ENCODE results near the gene MED17. TPM values are rescaled to one million over a fixed set of nuclear protein-coding genes. Genes with fewer than 3 reads are reported as not detected.

MED17 gene
- total and polyA plus RNA-seq, 10 of the 15 experiments (the other 5 are each of a cell fraction or from before 2014, with no cell fraction given), result 7.3 to 38.7 (median 28.3) TPM

DNA sequence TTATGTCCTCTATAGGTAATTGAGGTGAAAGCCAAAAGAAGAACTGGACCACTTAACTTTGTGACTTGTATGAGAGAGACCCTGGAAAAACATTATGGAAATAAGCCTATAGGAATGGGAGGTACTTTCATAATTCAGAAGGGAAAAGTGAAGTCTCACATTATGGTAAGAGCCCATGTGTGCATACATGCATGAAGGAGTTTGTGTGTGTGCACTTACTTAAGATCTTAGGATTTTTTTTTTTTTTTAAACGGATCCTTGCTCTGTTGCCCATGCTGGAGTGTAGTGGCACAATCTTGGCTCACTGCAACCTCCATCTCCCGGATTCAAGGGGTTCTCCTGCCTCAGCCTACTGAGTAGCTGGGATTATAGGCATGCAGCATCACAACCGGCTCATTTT lies 26.8 kb upstream of the MED17 start (continued):
- TF ChIP-seq, protein P1, sequence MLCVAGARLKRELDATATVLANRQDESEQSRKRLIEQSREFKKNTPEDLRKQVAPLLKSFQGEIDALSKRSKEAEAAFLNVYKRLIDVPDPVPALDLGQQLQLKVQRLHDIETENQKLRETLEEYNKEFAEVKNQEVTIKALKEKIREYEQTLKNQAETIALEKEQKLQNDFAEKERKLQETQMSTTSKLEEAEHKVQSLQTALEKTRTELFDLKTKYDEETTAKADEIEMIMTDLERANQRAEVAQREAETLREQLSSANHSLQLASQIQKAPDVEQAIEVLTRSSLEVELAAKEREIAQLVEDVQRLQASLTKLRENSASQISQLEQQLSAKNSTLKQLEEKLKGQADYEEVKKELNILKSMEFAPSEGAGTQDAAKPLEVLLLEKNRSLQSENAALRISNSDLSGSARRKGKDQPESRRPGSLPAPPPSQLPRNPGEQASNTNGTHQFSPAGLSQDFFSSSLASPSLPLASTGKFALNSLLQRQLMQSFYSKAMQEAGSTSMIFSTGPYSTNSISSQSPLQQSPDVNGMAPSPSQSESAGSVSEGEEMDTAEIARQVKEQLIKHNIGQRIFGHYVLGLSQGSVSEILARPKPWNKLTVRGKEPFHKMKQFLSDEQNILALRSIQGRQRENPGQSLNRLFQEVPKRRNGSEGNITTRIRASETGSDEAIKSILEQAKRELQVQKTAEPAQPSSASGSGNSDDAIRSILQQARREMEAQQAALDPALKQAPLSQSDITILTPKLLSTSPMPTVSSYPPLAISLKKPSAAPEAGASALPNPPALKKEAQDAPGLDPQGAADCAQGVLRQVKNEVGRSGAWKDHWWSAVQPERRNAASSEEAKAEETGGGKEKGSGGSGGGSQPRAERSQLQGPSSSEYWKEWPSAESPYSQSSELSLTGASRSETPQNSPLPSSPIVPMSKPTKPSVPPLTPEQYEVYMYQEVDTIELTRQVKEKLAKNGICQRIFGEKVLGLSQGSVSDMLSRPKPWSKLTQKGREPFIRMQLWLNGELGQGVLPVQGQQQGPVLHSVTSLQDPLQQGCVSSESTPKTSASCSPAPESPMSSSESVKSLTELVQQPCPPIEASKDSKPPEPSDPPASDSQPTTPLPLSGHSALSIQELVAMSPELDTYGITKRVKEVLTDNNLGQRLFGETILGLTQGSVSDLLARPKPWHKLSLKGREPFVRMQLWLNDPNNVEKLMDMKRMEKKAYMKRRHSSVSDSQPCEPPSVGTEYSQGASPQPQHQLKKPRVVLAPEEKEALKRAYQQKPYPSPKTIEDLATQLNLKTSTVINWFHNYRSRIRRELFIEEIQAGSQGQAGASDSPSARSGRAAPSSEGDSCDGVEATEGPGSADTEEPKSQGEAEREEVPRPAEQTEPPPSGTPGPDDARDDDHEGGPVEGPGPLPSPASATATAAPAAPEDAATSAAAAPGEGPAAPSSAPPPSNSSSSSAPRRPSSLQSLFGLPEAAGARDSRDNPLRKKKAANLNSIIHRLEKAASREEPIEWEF (IDR thresholded peaks at IDR 0.05; ENCODE audit: insufficient replicate concordance, low read depth, low read length), result no peak
- no peak for TF ChIP-seq EP300 (IDR thresholded peaks at IDR 0.05; ENCODE audit: borderline replicate concordance in 1 of 2, control insufficient read depth in 1 of 2, low read depth in 2 of 2, low read length in 2 of 2)
- TF ChIP-seq HCFC1 (IDR thresholded peaks at IDR 0.05; ENCODE audit: low read length), result no peak
- TF ChIP-seq TCF3 (IDR thresholded peaks at IDR 0.05; ENCODE audit: borderline replicate concordance, insufficient read depth, low read depth, low read length), result no peak
- no peak for TF ChIP-seq CHD1 (IDR thresholded peaks at IDR 0.05; ENCODE audit: low read depth, low read length)
- TF ChIP-seq POLR2A (IDR thresholded peaks at IDR 0.05; ENCODE audit: low read depth, low read length), result no peak
- TF ChIP-seq JUND (IDR thresholded peaks at IDR 0.05; ENCODE audit: low read depth, low read length), result no peak
- TF ChIP-seq, protein P2, sequence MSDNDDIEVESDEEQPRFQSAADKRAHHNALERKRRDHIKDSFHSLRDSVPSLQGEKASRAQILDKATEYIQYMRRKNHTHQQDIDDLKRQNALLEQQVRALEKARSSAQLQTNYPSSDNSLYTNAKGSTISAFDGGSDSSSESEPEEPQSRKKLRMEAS (IDR thresholded peaks at IDR 0.05; ENCODE audit: low read depth, low read length), result no peak
- no peak for TF ChIP-seq YY1 (IDR thresholded peaks at IDR 0.05; ENCODE audit: low read depth, low read length)

Data from GM12878 (cell line).